Panc1 (cell line): ENCODE results near the gene SCARF2.

Experiments used
- CTCF ChIP-seq: fragments of 450-650 bp; IDR thresholded peaks from 2 replicates; pipeline ENCODE4 v1.5.1; 2017; ENCODE audit warnings: mild to moderate bottlenecking
- POLR2AphosphoS5 ChIP-seq: IDR thresholded peaks from 2 replicates; pipeline ENCODE4 v1.6.1; 2012; ENCODE audit warnings: mild to moderate bottlenecking, low read depth, low read length, moderate library complexity
- TCF7L2 ChIP-seq: IDR thresholded peaks from 2 replicates; pipeline ENCODE4 v1.6.1; 2011; ENCODE audit warnings: mild to moderate bottlenecking, low read depth, low read length, inconsistent platforms

GRCh38 chr22:20391222-20391621 is 46.4 kb downstream of the SCARF2 start:
- TF ChIP-seq TCF7L2 (no peak), POLR2AphosphoS5 (no peak), CTCF (no peak)
